ENCODE results near the gene LRP1B.
A peak's percentile ranks its signal among the peaks of the same experiment; 100 is the strongest.

Gene LRP1B

GRCh38 chr2:140717481-140717880 is 1413.3 kb downstream of the LRP1B start:
- TF ChIP-seq YY1 (IDR thresholded peaks at IDR 0.05; ENCODE audit: insufficient read depth, insufficient read length) (no peak), SUZ12 (IDR thresholded peaks at IDR 0.05; ENCODE audit: extremely low read depth, insufficient read depth, insufficient read length) (no peak), ZNF274 (IDR thresholded peaks at IDR 0.05; ENCODE audit: low read depth, low read length) (no peak)
- DNase-seq (ENCODE audit: low read depth, low spot score), result no peak
- no peaks in the 10 kb centered on the region for H3K4me1 ChIP-seq (ENCODE audit: insufficient read depth, insufficient read length)
- H3K36me3 ChIP-seq (ENCODE audit: insufficient read depth, insufficient read length, low read length), result no peaks in the 10 kb centered on the region
- H3K4me3 ChIP-seq (ENCODE audit: insufficient read length, low read depth), result no peak overlapping the region
- H3K27me3 ChIP-seq (ENCODE audit: insufficient read depth, insufficient read length), result no peaks in the 10 kb centered on the region
- no peak overlapping the region for H3K9ac ChIP-seq (ENCODE audit: insufficient read length, low read depth)
- no peaks in the 10 kb centered on the region for H3K9me3 ChIP-seq (ENCODE audit: insufficient read depth, low read length)

- Histone ChIP-seq H3K27me3 (ENCODE audit: insufficient read depth, insufficient read length) (no peaks in the 10 kb centered on the region), H3K4me1 (ENCODE audit: insufficient read depth, insufficient read length) (no peaks in the 10 kb centered on the region), H3K4me3 (ENCODE audit: insufficient read length, low read depth) (no peak overlapping the region), H3K9ac (ENCODE audit: insufficient read length, low read depth) (no peak overlapping the region), H3K9me3 (ENCODE audit: insufficient read depth, low read length) (no peaks in the 10 kb centered on the region), H3K36me3 (ENCODE audit: insufficient read depth, insufficient read length, low read length) (no peaks in the 10 kb centered on the region)
- DNase-seq (ENCODE audit: low read depth, low spot score), result no peak
- TF ChIP-seq ZNF274 (IDR thresholded peaks at IDR 0.05; ENCODE audit: low read depth, low read length) (no peak), SUZ12 (IDR thresholded peaks at IDR 0.05; ENCODE audit: extremely low read depth, insufficient read depth, insufficient read length) (no peak), YY1 (IDR thresholded peaks at IDR 0.05; ENCODE audit: insufficient read depth, insufficient read length) (no peak)
Observed at GRCh38 chr2:140714586-140714985, 1416.2 kb downstream of the LRP1B start.

- TF ChIP-seq SUZ12 (IDR thresholded peaks at IDR 0.05; ENCODE audit: extremely low read depth, insufficient read depth, insufficient read length) (no peak), YY1 (IDR thresholded peaks at IDR 0.05; ENCODE audit: insufficient read depth, insufficient read length) (no peak), ZNF274 (IDR thresholded peaks at IDR 0.05; ENCODE audit: low read depth, low read length) (no peak)
- H3K27me3 ChIP-seq (ENCODE audit: insufficient read depth, insufficient read length), result no peaks in the 10 kb centered on the region
- no peak for DNase-seq (ENCODE audit: low read depth, low spot score)
- no peaks in the 10 kb centered on the region for H3K9me3 ChIP-seq (ENCODE audit: insufficient read depth, low read length)
- H3K9ac ChIP-seq (ENCODE audit: insufficient read length, low read depth), result no peak overlapping the region
- H3K4me1 ChIP-seq (ENCODE audit: insufficient read depth, insufficient read length), result no peaks in the 10 kb centered on the region
- no peak overlapping the region for H3K4me3 ChIP-seq (ENCODE audit: insufficient read length, low read depth)
- no peaks in the 10 kb centered on the region for H3K36me3 ChIP-seq (ENCODE audit: insufficient read depth, insufficient read length, low read length)
Observed at GRCh38 chr2:140711867-140712266, 1418.9 kb downstream of the LRP1B start.

- no peak for TF ChIP-seq ZNF274 (IDR thresholded peaks at IDR 0.05; ENCODE audit: low read depth, low read length)
- no peak for TF ChIP-seq YY1 (IDR thresholded peaks at IDR 0.05; ENCODE audit: insufficient read depth, insufficient read length)
- TF ChIP-seq SUZ12 (IDR thresholded peaks at IDR 0.05; ENCODE audit: extremely low read depth, insufficient read depth, insufficient read length), result no peak
- Histone ChIP-seq H3K4me3 (ENCODE audit: insufficient read length, low read depth) (no peak overlapping the region), H3K36me3 (ENCODE audit: insufficient read depth, insufficient read length, low read length) (no peaks in the 10 kb centered on the region), H3K27me3 (ENCODE audit: insufficient read depth, insufficient read length) (no peaks in the 10 kb centered on the region), H3K9ac (ENCODE audit: insufficient read length, low read depth) (no peak overlapping the region), H3K4me1 (ENCODE audit: insufficient read depth, insufficient read length) (no peaks in the 10 kb centered on the region), H3K9me3 (ENCODE audit: insufficient read depth, low read length) (no peaks in the 10 kb centered on the region)
- DNase-seq (ENCODE audit: low read depth, low spot score), result no peak
Observed at GRCh38 chr2:140701726-140702125, 1429.1 kb downstream of the LRP1B start.

GRCh38 chr2:140698636-140699035 is 1432.2 kb downstream of the LRP1B start:
- TF ChIP-seq YY1 (IDR thresholded peaks at IDR 0.05; ENCODE audit: insufficient read depth, insufficient read length) (no peak), SUZ12 (IDR thresholded peaks at IDR 0.05; ENCODE audit: extremely low read depth, insufficient read depth, insufficient read length) (no peak), ZNF274 (IDR thresholded peaks at IDR 0.05; ENCODE audit: low read depth, low read length) (no peak)
- Histone ChIP-seq H3K27me3 (ENCODE audit: insufficient read depth, insufficient read length) (no peaks in the 10 kb centered on the region), H3K9ac (ENCODE audit: insufficient read length, low read depth) (no peak overlapping the region), H3K4me3 (ENCODE audit: insufficient read length, low read depth) (no peak overlapping the region), H3K4me1 (ENCODE audit: insufficient read depth, insufficient read length) (no peaks in the 10 kb centered on the region), H3K9me3 (ENCODE audit: insufficient read depth, low read length) (no peaks in the 10 kb centered on the region), H3K36me3 (ENCODE audit: insufficient read depth, insufficient read length, low read length) (no peaks in the 10 kb centered on the region)
- no peak for DNase-seq (ENCODE audit: low read depth, low spot score)

GRCh38 chr2:140696449-140696848 is 1434.4 kb downstream of the LRP1B start:
- Histone ChIP-seq H3K27me3 (ENCODE audit: insufficient read depth, insufficient read length) (no peaks in the 10 kb centered on the region), H3K9me3 (ENCODE audit: insufficient read depth, low read length) (no peaks in the 10 kb centered on the region), H3K4me3 (ENCODE audit: insufficient read length, low read depth) (no peak overlapping the region), H3K36me3 (ENCODE audit: insufficient read depth, insufficient read length, low read length) (no peaks in the 10 kb centered on the region), H3K9ac (ENCODE audit: insufficient read length, low read depth) (no peak overlapping the region), H3K4me1 (ENCODE audit: insufficient read depth, insufficient read length) (no peaks in the 10 kb centered on the region)
- DNase-seq (ENCODE audit: low read depth, low spot score), result no peak
- no peak for TF ChIP-seq ZNF274 (IDR thresholded peaks at IDR 0.05; ENCODE audit: low read depth, low read length)
- TF ChIP-seq YY1 (IDR thresholded peaks at IDR 0.05; ENCODE audit: insufficient read depth, insufficient read length), result no peak
- no peak for TF ChIP-seq SUZ12 (IDR thresholded peaks at IDR 0.05; ENCODE audit: extremely low read depth, insufficient read depth, insufficient read length)

DNA sequence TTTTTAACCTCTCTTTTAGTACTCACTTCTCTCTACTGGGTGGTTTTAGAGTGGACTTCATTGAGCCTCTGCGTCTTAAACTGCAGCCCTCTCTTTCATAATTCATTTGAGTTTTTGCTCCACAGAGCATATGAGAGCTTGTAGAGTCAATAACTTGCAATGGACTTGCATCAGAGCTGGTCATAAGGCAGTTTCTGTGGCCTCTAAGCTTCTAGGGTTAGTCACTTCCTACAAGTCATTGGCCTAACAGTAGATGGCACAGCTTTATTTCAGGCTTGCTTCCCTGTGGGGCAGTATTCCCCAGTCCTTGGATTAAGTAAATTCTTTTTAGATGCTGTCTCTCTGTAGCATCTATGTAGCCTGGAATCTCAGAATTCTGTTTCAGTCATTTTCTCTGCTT is 1435.7 kb downstream of the LRP1B start:
- Histone ChIP-seq H3K9me3 (ENCODE audit: insufficient read depth, low read length) (no peaks in the 10 kb centered on the region), H3K4me3 (ENCODE audit: insufficient read length, low read depth) (no peak overlapping the region), H3K36me3 (ENCODE audit: insufficient read depth, insufficient read length, low read length) (no peaks in the 10 kb centered on the region), H3K9ac (ENCODE audit: insufficient read length, low read depth) (no peak overlapping the region), H3K27me3 (ENCODE audit: insufficient read depth, insufficient read length) (no peaks in the 10 kb centered on the region), H3K4me1 (ENCODE audit: insufficient read depth, insufficient read length) (no peaks in the 10 kb centered on the region)
- DNase-seq (ENCODE audit: low read depth, low spot score), result peak; percentile 6
- TF ChIP-seq ZNF274 (IDR thresholded peaks at IDR 0.05; ENCODE audit: low read depth, low read length) (no peak), YY1 (IDR thresholded peaks at IDR 0.05; ENCODE audit: insufficient read depth, insufficient read length) (no peak), SUZ12 (IDR thresholded peaks at IDR 0.05; ENCODE audit: extremely low read depth, insufficient read depth, insufficient read length) (no peak)

All from NT2/D1 (cell line).